GM21825 (cell line): ENCODE measurements around the gene HLX.

Experiments used
- ATAC-seq: cut with Tn5 transposase; IDR thresholded peaks from one replicate; pipeline ENCODE4 v1.9.1; 2021; ENCODE audit warnings: mild to moderate bottlenecking, moderate library complexity; ENCODE audit not compliant: unreplicated experiment

Gene HLX

GRCh38 chr1:220880726-220881506 is 1.7 kb downstream of the HLX start:
- no peak for ATAC-seq

GRCh38 chr1:220882061-220882891 is 3.0 kb downstream of the HLX start:
- ATAC-seq: no peak

GRCh38 chr1:220884109-220884980 is 5.1 kb downstream of the HLX start:
- ATAC-seq: no peak

- ATAC-seq: no peak
Observed at GRCh38 chr1:220884981-220885918, 6.0 kb downstream of the HLX start.

GRCh38 chr1:220885971-220886370 is 6.7 kb downstream of the HLX start:
- no peak for ATAC-seq

GRCh38 chr1:220886470-220887201 is 7.4 kb downstream of the HLX start:
- no peak for ATAC-seq

- no peak for ATAC-seq
Observed at GRCh38 chr1:220887202-220887519, 7.9 kb downstream of the HLX start.

GRCh38 chr1:220887520-220888416 is 8.5 kb downstream of the HLX start:
- ATAC-seq: no peak

GRCh38 chr1:220888417-220888986 is 9.3 kb downstream of the HLX start:
- ATAC-seq: no peak

- no peak for ATAC-seq
Observed at GRCh38 chr1:220889333-220889732, 10.1 kb downstream of the HLX start.

GRCh38 chr1:220889848-220890287 is 10.6 kb downstream of the HLX start:
- ATAC-seq: no peak

- ATAC-seq: no peak
Observed at GRCh38 chr1:220890602-220891001, 11.4 kb downstream of the HLX start.

GRCh38 chr1:220891224-220892085 is 12.2 kb downstream of the HLX start:
- no peak for ATAC-seq

- ATAC-seq: no peak
Observed at GRCh38 chr1:220892086-220892376, 12.8 kb downstream of the HLX start.

- ATAC-seq: no peak
Observed at GRCh38 chr1:220892997-220893700, 13.9 kb downstream of the HLX start.

GRCh38 chr1:220893701-220894024 is 14.4 kb downstream of the HLX start:
- no peak for ATAC-seq
